HG02798 (cell line): ENCODE measurements around the gene HCLS1.
"Not testable (repeated sequence)": the region's sequence is repeated elsewhere in the genome, so short reads cannot be mapped to it uniquely, and the experiment has no call there.

Experiments used
- ATAC-seq: cut with Tn5 transposase; IDR thresholded peaks from one replicate; pipeline ENCODE4 v1.9.1; 2021; ENCODE audit warnings: mild to moderate bottlenecking; ENCODE audit not compliant: unreplicated experiment, poor library complexity

The HCLS1 gene, protein sequence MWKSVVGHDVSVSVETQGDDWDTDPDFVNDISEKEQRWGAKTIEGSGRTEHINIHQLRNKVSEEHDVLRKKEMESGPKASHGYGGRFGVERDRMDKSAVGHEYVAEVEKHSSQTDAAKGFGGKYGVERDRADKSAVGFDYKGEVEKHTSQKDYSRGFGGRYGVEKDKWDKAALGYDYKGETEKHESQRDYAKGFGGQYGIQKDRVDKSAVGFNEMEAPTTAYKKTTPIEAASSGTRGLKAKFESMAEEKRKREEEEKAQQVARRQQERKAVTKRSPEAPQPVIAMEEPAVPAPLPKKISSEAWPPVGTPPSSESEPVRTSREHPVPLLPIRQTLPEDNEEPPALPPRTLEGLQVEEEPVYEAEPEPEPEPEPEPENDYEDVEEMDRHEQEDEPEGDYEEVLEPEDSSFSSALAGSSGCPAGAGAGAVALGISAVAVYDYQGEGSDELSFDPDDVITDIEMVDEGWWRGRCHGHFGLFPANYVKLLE

GRCh38 chr3:121660356-121661171 is at the start of gene HCLS1:
TSS of gene HCLS1 (minus strand) at chr3:121660903. CDS start at chr3:121658347, 2,556 bp downstream.
- ATAC-seq = peak; percentile 87

DNA sequence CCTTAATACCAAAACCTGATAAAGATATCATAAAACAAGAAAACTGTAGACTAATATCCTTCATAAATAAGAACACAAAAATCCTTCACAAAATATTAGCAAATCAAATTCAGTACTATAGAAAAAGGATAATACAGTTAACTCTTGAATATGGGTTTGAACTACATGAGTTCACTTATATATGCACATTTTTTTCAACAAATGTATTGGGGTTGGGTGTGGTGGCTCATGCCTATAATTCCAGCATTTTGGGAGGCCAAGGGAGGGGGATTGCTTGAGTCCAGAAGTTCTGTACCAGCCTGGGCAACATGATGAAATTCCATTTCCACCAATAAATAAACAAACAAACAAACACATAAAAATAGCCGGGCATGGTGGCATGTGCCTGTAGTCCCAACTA is 49.6 kb upstream of the HCLS1 start:
- ATAC-seq = no peak

GRCh38 chr3:121707531-121708273 is 47.0 kb upstream of the HCLS1 start:
- ATAC-seq = no peak

DNA sequence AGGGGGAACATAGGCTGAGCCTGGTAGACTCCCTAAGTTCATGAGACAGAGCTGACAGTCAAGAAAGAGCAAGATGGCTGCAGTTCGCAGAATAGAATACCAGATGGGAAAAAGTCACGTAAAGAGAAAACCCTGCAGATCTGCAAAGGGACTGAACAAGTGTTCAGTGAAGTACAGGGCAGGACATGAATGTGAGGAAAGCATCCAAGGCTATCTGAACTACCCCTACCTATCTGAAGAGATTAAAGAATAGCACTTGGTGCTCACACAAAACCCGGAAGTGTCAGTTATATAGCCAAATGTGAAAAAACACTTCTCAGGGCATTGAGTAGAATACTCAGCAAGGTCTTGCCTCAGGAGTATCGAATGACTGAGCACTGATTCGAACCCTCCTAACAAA is 44.8 kb upstream of the HCLS1 start:
- no peak for ATAC-seq

DNA sequence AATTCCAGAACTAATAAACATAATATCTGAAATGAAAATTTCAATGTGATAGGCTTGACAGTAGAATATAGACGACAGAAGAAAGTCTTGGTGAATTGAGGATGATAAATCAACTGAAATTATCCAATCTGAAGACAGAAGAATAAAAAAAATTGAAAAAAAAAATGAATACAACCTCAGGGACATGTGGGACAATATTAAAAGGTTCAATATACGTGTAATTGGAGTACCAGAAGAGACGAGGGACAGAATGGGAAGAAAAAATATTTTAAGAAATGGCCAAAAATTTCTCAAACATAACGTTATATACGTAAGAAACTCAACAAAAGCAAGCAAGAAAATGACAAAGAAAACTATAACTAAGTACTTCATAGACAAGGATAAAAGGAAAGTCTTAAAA is 43.3 kb upstream of the HCLS1 start:
- ATAC-seq = no peak

- no peak for ATAC-seq
These were observed 38.2 kb upstream of the HCLS1 start for GRCh38 chr3:121698901-121699300.

GRCh38 chr3:121698476-121698875 is 37.8 kb upstream of the HCLS1 start:
- ATAC-seq = no peak

- ATAC-seq = no peak
These were observed 35.5 kb upstream of the HCLS1 start for GRCh38 chr3:121696186-121696585.

GRCh38 chr3:121692010-121692699 is 31.5 kb upstream of the HCLS1 start:
- ATAC-seq = no peak

- ATAC-seq = peak; percentile 64
These were observed 30.2 kb upstream of the HCLS1 start for GRCh38 chr3:121690777-121691405.

- not testable (repeated sequence) for ATAC-seq
These were observed 28.0 kb upstream of the HCLS1 start for GRCh38 chr3:121688747-121689146.

DNA sequence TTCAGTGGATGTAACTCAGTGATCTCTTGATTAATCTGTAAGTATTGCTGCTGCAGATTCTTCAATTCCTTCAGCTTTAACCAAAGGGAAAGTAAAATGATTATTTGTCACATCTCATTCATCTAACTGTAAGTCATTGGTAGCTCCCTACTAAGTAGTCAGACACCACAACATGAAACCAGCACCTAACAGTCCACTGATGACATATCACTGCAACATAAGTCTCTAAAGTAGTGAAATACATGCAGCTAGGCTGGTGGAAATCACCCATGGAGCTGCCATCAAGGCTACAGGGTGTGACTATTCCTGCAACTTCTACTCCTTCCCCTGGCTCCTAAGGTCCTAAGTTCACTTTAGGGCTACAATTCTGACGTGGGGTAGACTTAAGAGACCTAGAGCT is 21.1 kb upstream of the HCLS1 start:
- no peak for ATAC-seq

DNA sequence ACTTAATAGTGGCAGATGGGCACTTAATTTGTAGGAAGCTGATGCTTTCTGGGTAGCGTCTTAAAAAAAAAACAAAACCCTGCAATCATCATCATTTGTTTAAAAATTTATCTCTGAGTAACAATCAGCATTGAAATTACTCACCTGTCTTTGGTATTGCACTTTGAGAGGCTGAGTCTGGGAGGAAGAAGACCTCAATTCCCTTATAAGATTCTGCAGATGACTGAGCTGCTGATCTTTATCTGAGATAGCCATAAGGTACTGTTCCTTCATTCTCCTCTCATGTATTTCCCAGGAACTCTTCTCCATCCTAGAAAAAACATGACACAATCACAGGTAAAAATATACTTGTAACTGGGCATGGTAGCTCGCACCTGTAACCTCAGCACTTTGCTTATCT is 16.4 kb upstream of the HCLS1 start:
- no peak for ATAC-seq

DNA sequence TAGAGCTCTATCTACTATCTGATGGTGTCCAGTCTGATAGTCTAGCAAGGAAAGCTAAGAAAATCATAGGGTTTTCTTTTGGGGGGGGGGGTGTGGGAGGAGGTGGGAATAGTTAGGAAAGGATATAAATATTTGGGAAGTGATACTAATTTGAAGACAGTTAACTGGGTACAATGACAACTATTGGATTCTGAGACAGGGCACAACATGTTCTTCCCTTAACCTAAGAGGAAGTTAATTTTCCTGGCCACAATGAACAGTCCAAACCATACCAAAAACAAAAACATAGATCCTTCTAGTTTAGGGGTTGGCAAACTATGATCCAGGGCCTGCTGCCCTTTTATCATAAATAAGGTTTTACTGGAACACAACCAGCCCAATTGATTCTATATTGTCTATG is 10.0 kb upstream of the HCLS1 start:
- ATAC-seq = no peak

DNA sequence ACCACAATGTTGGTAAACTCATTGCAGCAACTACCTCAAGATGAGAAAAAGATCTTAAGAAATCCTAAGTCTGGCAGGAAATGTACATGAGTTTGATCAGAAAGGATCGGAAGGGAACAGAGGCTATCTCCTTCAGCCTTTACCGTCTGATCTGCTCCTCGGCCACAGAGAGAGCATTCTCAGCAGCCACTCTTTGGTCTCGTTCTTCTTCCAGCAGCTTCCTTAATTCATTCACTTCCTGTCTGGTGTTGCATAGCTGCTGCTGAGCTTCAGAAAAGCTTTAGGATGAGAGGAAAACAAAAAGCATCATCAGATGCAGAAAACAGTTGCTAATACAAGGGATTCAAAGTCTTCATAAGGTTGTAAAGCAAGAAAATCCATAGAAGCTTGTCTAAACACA is 6.6 kb upstream of the HCLS1 start:
- ATAC-seq = no peak

DNA sequence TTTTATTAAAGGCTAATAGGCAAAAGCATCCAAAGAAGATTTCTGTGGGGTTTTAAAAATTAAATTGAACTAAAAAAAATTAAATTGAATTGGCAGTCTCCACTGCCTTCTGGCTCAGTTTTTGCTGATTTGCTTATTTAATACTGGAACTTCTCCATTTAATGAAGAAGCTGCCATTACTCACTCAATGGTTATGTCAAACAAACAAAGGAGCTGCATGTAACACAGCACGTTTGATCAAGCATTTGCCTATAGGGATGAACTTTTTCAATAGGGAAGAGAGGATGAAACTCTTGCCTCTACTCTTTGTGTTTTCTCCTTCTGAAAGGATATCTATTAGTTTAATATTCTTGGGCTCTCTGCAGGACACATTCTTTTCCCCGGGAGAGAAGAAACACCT is 4.8 kb upstream of the HCLS1 start:
- ATAC-seq = no peak

GRCh38 chr3:121663171-121663847 is 2.6 kb upstream of the HCLS1 start:
- ATAC-seq = no peak

- ATAC-seq = no peak
These were observed 2.0 kb upstream of the HCLS1 start for GRCh38 chr3:121662742-121663141.

DNA sequence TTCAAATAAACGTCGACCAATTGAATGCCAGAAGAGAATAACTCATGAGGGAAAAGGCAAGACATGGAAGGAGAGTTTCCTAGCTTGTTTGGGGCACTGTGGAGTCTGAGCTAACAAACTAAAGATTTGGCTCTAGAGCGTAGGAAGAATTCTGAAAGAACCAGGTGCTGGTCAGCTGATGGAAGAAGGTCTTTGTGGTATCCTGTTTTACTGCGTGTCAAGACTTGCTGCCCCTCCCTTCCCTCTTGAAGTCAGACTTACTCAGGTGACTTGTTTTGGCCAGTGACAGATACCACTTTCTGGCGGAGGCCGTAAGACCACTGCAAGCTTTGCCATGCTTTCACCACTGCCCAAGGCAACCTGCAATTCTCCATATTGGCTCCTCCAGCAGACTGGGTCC is 673 bp upstream of the HCLS1 start:
- ATAC-seq = no peak
